Activated gamma-delta T cell treated with Interleukin-2 at 50 U/mL for 16 hours (primary cell): ENCODE data around the gene GPR160.
"Not testable (repeated sequence)": the region's sequence is repeated elsewhere in the genome, so short reads cannot be mapped to it uniquely, and the experiment has no call there.

Experiments
- DNase-seq: peaks from one replicate; pipeline ENCODE4 v3.0.0-alpha.2; 2020

GPR160 gene

GRCh38 chr3:170076715-170077238, 39.0 kb downstream of the GPR160 start:
- DNase-seq: no peak

DNA sequence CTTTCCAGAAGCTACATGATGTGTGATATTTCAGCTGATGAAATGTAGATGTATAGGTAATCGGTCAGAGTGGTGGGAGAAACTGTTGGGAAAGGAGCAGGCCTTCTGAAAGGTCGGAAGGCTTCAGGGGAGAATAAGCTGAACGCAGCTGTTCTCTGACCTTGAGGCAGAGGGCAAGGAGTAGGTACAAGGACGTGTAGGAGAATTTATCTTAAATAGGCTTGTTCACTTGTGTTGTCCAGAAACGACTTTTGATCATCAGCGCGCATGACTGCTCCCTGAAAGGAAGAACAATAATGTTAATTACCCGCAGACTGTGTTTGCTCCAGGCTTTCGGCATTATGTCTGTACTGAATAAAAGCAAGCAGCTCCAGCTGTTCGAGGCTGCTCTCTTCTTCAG, 39.6 kb downstream of the GPR160 start:
- DNase-seq: no peak

- DNase-seq: no peak
Observed at GRCh38 chr3:170078620-170079281, 41.0 kb downstream of the GPR160 start.

DNA sequence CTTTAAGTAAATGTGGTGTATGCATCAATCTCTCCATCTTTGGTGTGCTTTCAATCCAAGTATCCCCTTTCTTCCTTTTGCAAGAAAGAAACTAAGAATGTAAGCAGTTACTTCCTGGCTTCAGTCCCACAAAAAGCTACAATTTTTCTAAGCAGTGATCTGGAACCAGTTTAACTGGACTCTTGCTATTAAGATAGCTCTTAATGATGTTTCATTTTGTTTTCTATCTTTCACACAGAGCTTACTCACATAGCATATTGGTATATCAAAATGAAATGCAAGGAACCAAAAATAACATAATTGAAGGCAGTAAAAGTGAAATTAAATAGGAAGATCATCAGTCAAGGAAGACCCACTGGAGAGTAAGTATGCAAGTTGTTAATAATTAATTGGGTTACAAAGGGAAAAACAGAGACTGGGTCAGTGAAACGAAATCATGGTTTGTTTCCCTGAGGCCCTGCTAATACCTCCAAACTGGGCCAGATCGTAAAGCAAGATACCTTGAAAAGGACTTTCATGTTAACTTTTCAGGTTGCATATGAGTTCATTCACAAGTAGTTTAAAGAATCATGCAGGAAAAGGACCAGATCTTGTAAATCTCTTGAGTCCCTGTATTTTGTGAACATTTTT, 41.9 kb downstream of the GPR160 start:
- DNase-seq: no peak

DNA sequence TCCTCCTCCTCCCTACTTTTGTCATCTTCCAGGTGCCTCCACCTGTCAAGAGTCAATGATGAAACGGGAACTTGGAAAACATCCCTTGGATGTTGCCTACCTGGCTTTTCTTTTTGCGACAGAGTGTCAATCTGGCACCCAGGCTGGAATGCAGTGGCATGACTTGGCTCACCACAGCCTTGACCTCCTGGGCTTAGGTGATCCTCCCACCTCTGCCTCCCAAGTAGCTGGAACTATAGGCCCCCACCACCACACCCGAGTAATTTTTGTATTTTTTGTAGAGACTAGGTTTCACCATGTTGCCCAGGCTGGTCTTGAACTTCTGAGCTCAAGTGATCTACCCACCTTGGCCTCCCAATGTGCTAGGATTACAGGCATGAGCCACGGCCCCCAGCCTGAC, 42.8 kb downstream of the GPR160 start:
- DNase-seq: no peak

- no peak for DNase-seq
Observed at GRCh38 chr3:170081079-170081741, 43.4 kb downstream of the GPR160 start.

DNA sequence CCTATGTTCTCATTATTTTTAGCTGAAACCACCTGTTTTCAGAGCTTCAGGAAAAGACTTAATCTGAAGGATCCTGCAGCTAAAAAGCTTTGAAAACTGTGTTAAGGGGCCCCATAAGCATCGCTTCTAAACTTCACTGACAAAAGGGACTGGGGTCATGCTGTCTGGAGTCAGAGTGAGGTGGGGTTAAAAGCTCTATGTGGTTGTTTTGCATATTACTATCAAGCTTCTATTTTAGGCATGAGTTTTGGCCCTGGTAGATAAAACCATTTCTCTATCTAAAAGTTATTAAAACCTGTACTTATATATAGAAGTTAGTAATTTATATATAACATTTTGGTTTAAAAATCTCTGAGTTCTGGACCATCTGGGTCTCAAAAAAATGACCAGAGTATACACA, 45.5 kb downstream of the GPR160 start:
- no peak for DNase-seq

- DNase-seq: no peak
Observed at GRCh38 chr3:170085396-170085795, 47.6 kb downstream of the GPR160 start.

DNA sequence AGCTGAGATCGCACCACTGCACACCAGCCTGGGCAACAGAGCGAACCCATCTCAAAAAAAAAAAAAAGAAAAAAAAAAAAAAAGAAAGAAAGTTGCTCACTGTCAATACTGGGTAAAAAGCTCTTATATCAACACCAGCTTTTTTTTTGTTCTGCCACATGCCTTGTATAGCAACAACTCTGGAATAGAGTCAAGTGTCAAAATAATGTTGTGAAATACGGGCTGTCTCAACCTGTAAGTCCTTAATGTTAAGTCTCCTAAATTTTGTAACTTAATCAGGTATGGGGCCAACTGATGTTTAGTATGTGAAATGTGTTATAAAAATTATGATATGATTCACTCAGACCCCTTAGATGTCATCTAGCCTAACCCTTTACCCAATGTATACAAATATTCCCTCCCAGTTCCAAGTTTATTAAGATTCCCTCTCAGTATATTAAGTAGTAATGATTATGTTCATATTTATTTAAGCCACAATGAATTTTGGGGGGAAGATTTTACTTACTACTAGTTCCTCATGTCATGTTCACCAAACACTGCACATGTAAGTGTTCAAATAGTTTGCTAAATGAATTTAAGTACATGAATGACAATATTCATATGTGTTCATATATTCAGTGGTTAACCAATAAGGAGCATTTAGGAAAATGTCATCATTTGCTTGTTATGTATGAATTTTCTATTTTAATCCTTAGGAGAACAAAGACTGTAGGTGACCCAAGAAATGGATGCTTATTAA, 52.2 kb downstream of the GPR160 start:
- no peak for DNase-seq

DNA sequence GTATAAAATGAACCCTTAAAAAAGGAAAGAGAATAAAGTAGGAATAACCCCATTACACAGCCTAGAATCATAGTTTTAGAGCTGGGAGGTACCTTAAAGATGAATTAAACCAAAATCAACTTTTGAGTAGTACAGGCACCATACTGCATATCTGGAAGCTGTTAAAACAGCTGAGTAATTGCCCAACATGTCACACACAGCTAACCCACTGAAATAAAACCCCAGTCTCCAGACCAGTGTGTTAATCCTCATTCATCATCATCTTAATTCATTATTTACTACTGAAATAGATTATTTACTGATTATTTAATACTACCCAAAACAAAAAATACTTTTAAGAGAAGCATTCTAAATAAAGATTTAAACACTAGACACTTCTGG, 52.8 kb downstream of the GPR160 start:
- DNase-seq: no peak

DNA sequence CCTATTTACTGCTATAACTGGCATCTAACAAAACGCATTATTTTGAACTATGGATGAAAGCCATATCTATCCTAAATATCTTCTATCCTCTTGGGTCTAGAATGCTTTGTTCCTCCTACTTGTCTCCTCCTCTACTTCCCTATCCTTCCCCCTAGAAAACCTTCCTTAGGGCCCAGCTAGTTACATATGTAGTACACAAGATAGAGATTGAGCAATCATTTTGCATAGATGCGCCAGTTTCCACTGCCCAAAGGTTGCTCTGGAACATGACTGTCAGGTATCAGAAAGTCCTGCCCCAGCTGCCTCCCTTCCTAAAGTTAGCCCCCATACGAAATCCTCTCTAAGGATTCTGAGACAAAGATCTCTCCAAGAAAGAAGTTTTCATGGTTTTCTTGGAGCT, 55.1 kb downstream of the GPR160 start:
- no peak for DNase-seq

DNA sequence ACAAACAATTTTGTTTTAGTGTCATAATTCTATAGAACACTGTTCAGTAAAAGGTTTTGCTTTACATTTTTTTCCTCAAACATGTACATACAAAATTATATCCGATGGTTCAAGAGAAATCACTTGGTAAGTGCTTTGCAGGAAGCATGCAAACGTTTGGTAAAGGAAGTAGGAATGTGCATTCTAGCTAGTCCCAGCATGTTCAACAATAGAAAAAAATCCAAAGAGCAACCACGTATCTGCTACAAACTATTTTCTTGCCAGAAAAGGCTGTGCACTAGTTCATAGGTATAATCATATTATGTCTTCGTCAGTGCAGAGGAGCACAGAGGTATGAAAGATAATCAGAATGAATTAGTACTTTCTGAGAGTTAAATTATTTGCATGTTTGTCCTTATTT, 58.0 kb downstream of the GPR160 start:
- no peak for DNase-seq

- no peak for DNase-seq
Observed at GRCh38 chr3:170096342-170096741, 58.5 kb downstream of the GPR160 start.

- no peak for DNase-seq
Observed at GRCh38 chr3:170098753-170099152, 61.0 kb downstream of the GPR160 start.

- no peak for DNase-seq
Observed at GRCh38 chr3:170100944-170101343, 63.1 kb downstream of the GPR160 start.

GRCh38 chr3:170102431-170102830, 64.6 kb downstream of the GPR160 start:
- no peak for DNase-seq

- no peak for DNase-seq
Observed at GRCh38 chr3:170107941-170108340, 70.1 kb downstream of the GPR160 start.

GRCh38 chr3:170108955-170109354, 71.2 kb downstream of the GPR160 start:
- DNase-seq: no peak

GRCh38 chr3:170109579-170110293, 71.9 kb downstream of the GPR160 start:
- no peak for DNase-seq

DNA sequence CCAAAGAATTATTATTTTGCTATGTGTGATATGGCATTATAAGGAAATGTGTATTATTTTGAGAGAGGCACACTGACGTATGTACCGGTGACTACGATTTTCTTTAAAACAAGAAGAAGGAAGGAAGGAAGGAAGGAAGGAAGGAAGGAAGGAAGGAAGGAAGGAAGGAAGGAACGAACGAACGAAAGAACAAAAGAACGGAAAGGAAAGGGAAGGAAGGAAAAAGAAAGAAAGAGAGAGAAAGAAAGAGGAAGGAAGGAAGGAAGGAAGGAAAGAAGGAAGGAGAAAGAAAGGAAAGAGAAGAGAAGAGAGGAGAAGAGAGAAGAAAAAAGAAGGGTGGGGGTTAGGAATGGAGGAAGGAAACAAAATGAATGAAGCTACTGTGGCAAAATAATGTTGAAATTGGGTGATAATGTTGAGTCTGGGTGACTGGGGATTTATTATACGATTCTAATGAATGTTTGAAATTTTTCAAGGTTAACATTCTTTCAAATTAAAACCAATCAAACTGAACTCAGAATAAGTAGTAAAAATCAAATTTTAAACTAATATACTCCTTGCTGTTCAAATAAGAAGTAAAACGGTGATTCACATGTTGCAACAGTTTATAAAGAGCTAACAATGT, 73.5 kb downstream of the GPR160 start:
- no peak for DNase-seq

- not testable (repeated sequence) for DNase-seq
Observed at GRCh38 chr3:170114165-170114564, 76.4 kb downstream of the GPR160 start.

- DNase-seq: no peak
Observed at GRCh38 chr3:170117134-170117533, 79.3 kb downstream of the GPR160 start.
